ENCODE results near the gene C1QTNF2.
"Not testable (repeated sequence)": the region's sequence is repeated elsewhere in the genome, so short reads cannot be mapped to it uniquely, and the experiment has no call there.

Gene C1QTNF2

DNA sequence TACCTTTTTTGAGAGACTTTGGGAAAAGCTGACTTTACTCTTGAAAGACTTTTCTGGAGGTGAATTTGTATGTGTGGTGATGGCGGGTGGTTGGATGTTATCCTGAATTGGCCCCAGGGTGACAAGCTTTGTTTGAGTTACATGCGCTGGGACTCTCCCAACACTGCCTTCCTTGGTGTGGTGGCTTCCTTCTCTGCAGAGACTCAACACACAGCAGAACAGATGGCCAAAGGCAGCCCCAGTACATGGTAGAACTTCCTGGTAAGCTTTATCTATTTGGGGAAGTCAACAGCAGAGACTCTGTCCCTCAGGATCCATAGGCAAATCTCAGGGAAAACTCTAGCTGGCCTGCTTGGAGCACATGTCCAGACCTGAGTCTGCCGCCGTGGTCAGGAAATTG, 18.1 kb downstream of the C1QTNF2 start:
- intact Hi-C loops (cut with DNase I): no loop called here
- no peak for DNase-seq

DNA sequence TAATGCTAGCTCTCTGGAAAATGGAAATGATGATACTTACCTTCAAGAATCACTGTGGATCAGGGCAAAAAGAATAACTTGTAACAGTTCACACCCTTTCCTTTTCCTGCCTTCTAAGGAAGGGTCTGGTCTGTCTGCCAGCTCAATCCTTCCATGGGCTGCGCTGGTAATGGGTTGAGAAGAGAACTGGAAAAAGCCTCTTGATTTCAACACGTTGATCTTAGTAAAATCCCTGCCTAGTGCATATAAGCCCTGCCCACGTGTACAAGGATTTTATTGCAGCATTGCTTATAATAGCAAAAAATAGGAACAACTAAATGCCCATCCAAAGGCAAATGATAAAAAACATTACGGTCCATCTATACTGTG, 20.5 kb downstream of the C1QTNF2 start:
- intact Hi-C loops (cut with DNase I): loop anchor here (5.0 kb wide), 3 partner anchors 153 to 343 kb away; partner anchors contain the start of gene TTC1
- no peak for DNase-seq

DNA sequence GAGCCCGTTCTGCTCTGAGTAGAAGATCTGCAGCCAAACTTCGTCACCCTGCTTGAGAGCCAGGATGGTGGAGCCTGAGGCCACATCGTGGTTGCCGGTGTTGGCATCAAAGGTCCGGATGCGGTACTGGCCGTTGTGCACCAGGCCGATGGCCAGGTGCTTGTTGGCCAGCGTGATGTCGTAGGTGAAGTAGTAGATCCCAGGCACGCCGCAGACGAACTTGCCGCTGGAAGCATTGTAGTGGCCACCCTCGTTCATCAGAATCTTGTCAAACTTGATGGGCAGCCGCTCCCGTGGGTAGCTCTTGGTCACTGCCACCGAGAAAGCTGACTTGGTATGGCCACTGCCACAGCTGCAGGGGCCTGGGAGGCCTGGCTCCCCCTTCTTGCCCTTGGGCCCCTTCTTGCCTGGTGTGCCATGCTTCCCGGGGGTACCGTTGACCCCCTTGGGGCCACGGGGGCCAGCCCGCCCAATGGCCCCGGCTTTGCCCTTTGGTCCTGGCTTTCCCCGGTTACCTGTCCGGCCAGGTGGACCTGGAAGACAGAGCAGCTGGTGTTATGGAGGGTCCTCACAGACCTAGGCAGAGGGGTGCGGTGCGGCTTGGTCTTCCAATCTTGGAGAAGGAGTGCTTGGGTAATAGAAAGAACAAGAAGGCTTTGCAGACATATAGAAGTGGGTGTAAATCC, 21.0 kb downstream of the C1QTNF2 start:
- intact Hi-C loops (cut with DNase I): loop anchor here (5.0 kb wide), 3 partner anchors 152 to 342 kb away; partner anchors contain the start of gene TTC1
- DNase-seq: no peak

DNA sequence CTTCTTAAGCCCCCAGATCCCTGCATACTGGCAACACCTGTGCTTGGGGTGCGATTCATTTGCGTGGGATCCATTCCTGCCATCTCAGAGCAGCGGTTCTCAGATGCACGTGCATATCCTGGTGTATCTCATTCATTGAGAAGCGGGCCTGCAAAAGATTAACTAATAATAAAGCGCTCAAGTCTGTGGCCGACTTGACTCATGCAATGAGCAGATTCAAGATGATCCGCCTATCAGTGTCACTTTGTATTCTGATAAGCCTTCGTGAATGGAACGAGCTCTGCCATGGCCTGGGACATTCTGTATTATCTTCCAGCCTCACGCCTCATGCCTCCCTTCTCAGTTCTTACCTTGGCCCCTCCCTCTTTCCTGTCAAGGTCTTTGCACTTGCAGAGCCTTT, 22.3 kb downstream of the C1QTNF2 start:
- intact Hi-C loops (cut with DNase I): loop anchor here (5.0 kb wide), 3 partner anchors 151 to 341 kb away; partner anchors contain the start of gene TTC1
- DNase-seq: no peak

DNA sequence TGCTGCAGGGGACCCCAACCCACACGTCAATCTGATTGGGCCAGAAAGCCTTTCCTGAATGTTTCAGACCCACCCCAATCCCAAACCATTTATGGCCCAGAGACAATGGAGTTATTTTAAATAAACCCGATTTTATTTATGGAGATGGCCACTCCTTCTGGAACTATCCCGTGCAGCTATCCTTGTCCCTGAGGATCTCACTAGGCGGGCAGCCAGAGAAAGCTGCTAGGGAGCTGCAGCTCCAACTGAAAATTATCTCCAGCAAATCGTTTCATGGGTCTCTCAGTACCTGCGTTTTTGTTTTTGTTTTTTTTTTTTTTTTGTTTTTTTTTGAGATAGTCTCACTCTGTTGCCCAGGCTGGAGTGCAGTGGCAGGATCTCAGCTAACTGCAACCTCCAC, 23.0 kb downstream of the C1QTNF2 start:
- intact Hi-C loops (cut with DNase I): loop anchor here (5.0 kb wide), 3 partner anchors 150 to 340 kb away; partner anchors contain the start of gene TTC1
- DNase-seq: no peak

- intact Hi-C loops (cut with DNase I): no loop called here
- no peak for DNase-seq
Observed at GRCh38 chr5:160342413-160342941, 27.9 kb downstream of the C1QTNF2 start.

DNA sequence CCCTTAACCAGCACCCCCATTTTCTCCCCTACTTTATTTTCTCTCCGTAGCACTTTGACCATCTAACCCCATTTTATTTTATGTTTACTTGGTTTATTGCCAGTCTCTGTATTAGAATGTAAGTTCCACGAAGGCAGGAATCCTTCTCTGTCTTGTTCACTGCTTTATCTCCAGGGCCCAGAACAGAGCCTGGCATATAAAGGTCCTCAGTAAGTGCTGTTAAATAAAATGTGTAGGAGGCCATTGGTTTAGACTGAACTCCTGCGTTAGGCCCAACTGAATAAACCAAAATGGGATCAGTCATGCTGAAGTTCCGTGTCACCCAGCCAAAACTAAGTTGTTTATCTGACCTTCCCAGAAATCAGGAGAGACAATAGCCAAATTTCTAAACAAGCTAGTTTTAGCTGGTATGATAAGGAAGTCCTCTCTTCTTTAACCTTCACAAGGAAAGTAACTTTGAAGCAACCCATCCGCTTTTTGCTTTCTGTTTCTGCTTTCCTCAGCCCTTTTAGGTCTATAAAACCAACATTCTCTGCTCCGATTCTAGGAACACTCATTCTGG, 29.0 kb downstream of the C1QTNF2 start:
- no peak for DNase-seq
- intact Hi-C loops (cut with DNase I): no loop called here

DNA sequence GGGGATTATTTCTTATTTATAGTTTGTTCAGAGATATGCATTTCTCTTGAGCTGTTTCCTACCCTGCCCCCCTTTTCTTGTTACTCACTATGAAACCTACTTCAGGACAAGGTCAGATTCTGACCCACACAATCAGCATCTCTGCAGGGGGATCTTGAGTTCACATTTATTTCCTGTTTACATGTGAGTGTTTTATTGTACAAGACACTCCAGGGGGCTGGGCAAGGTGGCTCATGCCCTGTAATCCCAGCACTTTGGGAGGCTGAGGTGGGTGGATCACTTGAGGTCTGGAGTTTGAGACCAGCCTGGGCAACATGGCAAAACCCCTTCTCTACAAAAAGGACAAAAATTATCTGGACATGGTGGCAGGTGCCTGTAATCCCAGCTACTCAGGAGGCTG, 29.9 kb downstream of the C1QTNF2 start:
- intact Hi-C loops (cut with DNase I); DNase-seq: not testable (repeated sequence)

- intact Hi-C loops (cut with DNase I): no loop called here
- DNase-seq: no peak
Observed at GRCh38 chr5:160339406-160340130, 30.9 kb downstream of the C1QTNF2 start.

DNA sequence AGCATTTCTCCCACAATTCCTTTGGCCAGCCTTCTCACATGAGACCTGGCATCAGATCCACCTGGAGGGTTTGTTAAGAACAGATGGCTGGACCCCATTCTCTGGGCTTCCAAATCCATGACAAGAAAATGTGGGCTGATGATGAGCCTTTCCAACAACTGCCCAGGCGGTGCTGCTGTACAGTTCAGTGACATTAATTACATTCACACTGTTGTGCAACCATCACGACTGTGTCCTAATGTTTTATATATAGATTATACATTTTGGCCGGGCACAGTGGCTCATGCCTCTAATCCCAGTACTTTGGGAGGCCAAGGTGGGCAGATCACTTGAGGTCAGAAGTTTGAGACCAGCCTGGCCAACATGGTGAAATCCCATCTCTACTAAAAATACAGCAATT, 35.7 kb downstream of the C1QTNF2 start:
- intact Hi-C loops (cut with DNase I); DNase-seq: not testable (repeated sequence)

GRCh38 chr5:160333721-160334120, 36.7 kb downstream of the C1QTNF2 start:
- no peak for DNase-seq
- intact Hi-C loops (cut with DNase I): no loop called here

GRCh38 chr5:160330212-160330611, 40.2 kb downstream of the C1QTNF2 start:
- intact Hi-C loops (cut with DNase I): no loop called here
- DNase-seq: no peak

DNA sequence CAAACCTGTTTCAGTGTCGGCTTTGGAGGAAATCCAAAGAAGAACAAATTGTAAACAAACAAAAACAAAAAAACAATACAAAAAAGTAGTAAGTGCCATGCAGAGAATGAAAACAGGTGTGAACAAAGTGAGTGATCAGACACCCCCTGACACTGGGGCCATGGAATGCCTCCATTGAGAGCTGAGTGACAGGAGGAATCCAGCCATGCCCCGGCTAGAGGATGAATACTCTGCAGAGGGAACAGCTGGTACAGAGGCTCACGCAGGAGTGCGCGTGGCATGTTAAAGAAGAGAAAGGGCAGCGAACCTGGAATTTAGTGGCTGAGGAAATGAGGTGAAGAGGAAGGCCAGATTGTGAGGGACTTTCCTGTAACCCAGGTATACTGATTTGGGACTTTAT, 42.6 kb downstream of the C1QTNF2 start:
- intact Hi-C loops (cut with DNase I): no loop called here
- DNase-seq: no peak

GRCh38 chr5:160326981-160327380, 43.4 kb downstream of the C1QTNF2 start:
- intact Hi-C loops (cut with DNase I): no loop called here
- no peak for DNase-seq

DNA sequence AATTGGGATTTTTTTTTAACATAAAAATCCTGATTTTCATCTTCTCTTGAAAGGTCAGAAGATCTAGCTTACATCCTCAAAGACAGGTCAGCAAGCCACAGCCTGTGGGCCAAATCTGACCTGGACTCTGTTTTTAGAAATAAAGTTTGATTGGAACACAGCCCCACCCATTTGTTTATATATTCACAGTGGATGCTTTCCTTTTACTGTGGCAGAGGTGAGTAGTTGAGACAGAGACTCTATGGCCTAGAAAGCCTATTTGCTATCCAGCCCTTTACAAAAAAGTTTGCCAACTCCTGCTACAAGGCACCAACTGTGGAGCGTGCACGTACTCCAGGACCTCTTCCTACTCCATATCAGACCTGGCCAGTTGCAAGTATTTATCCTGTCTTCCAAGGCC, 44.7 kb downstream of the C1QTNF2 start:
- intact Hi-C loops (cut with DNase I): no loop called here
- no peak for DNase-seq

GRCh38 chr5:160324886-160325285, 45.5 kb downstream of the C1QTNF2 start:
- DNase-seq: no peak
- intact Hi-C loops (cut with DNase I): no loop called here

GRCh38 chr5:160318409-160318808, 52.0 kb downstream of the C1QTNF2 start:
- intact Hi-C loops (cut with DNase I): no loop called here
- DNase-seq: no peak

DNA sequence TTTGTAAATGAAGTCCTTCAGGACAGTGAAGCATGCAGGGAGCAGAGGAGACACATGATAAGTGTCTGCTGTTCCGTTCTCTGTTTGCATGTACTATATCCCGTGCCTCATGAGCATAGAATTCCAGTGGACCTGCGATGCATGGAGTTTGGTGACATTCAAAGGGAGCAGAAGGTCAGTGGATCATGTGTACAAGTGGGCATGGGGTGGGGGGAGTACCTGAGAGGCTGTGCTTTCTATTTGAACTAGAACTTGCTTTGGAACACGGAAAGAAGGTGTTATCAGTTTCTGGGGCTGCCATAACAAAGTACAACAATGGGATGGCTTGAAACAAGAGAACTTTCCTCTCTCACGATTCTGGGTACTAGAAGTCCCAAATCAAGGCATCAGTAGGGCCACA, 53.0 kb downstream of the C1QTNF2 start:
- no peak for DNase-seq
- intact Hi-C loops (cut with DNase I): no loop called here

GRCh38 chr5:160315968-160316367, 54.5 kb downstream of the C1QTNF2 start:
- intact Hi-C loops (cut with DNase I): no loop called here
- no peak for DNase-seq
